Uterus (tissue), 4 donors: Measurements from ENCODE around the gene SLFNL1. TPM values are rescaled to one million over a fixed set of nuclear protein-coding genes. Genes with fewer than 3 reads are reported as not detected.

Experiments used
- DNase-seq, 2 donors: peaks; one replicate each; pipeline ENCODE4 v3.0.0-alpha.2; 2019 to 2020
- H3K27ac ChIP-seq, 2 donors: fragments of 200-600 bp; sonication (generic); 1 replicate in 1 of 2; 2 replicates in 1 of 2; pipeline ENCODE4 v1.5.1; 2016 to 2018
- H3K27me3 ChIP-seq, 2 donors: fragments of 200-600 bp; sonication (generic); one replicate each; pipeline ENCODE4 v1.5.1; 2018 to 2019; ENCODE audit warnings: control low read depth in 1 of 2
- H3K36me3 ChIP-seq, 2 donors: fragments of 200-600 bp; sonication (generic); one replicate each; pipeline ENCODE4 v1.5.1; 2019; ENCODE audit warnings: control low read depth in 1 of 2
- H3K4me1 ChIP-seq, 2 donors: fragments of 200-600 bp; sonication (generic); one replicate each; pipeline ENCODE4 v1.5.1; 2018 to 2019; ENCODE audit warnings: control low read depth in 1 of 2
- H3K4me3 ChIP-seq, 2 donors: fragments of 200-600 bp; sonication (generic); 1 replicate in 1 of 2; 2 replicates in 1 of 2; pipeline ENCODE4 v1.5.1; 2018 to 2019; ENCODE audit warnings: mild to moderate bottlenecking in 1 of 2
- H3K9me3 ChIP-seq, 2 donors: fragments of 200-600 bp; sonication (generic); one replicate each; pipeline ENCODE4 v1.5.1; 2019; ENCODE audit warnings: control low read depth in 1 of 2
- POLR2A ChIP-seq, 2 donors: fragments of 450-650 bp; IDR thresholded peaks; one replicate each; pipeline ENCODE4 v1.6.1; 2016; ENCODE audit warnings: antibody characterized with exemption in 2 of 2, mild to moderate bottlenecking in 1 of 2, moderate library complexity in 1 of 2
- intact Hi-C: fragments of 100-400 bp; cut with DNase I; formaldehyde crosslinking; loops from one replicate; pipeline ENCODE4 v1.15.1; 2023; ENCODE audit warnings: low total_unique reads
- total RNA-seq, 4 donors: library from RNA; depleted of rRNA in 3 of 4; stranded (reverse); fragments of >200 nt in 3 of 4; gene quantifications; one replicate each; pipeline versions ENCODE4 v1.1.0 to v1.2.4, GENCODE V29; 2014 to 2023
- TF ChIP-seq, protein P1 (sequence below), 4 experiments: fragments of 200-600 bp in 2 of 4; fragments of 450-650 bp in 2 of 4; sonication (generic) in 2 of 4; IDR thresholded peaks; one replicate each; pipeline ENCODE4 v1.5.1; 2016 to 2019; ENCODE audit warnings: antibody characterized with exemption in 4 of 4, mild to moderate bottlenecking in 2 of 4, moderate library complexity in 1 of 4
- donor health status: DM: yes; HTN: yes; CAD: no.

The SLFNL1 gene
- total RNA-seq, 4 donors from 2014 or later, result 0.83 to 31.3 (median 1.6) TPM; not detected in 1

DNA sequence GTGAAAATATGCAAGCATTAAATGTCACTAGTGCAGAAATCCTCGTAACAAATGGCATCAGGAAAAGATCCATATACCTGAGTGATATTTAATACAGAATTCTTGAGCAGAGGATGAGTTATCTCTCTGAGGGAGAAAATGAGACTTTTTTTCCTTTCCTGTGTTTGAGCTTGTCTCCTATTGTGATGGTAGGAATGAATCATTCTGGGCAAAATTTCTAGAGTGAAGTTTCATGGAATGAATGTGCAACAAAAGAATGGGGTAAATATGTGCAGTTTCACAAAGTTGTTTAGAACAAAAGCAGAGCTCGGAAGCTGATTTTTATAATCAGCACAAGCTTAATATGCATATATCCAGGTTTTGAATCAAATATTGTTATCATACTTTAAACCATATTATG, 37.5 kb downstream of the SLFNL1 start:
- Histone ChIP-seq H3K36me3 (no peaks in the 10 kb centered on the region), H3K9me3 (no peaks in the 10 kb centered on the region), H3K4me3 (no peak overlapping the region), H3K4me1 (peaks cover 2 to 13% of the 10 kb centered on the region in 2 donors), H3K27ac (peak overlapping the region; percentile 97 to 98), H3K27me3 (no peaks in the 10 kb centered on the region)
- DNase-seq, result no peak
- no peak for TF ChIP-seq POLR2A (IDR thresholded peaks at IDR 0.05)
- TF ChIP-seq, protein P1, sequence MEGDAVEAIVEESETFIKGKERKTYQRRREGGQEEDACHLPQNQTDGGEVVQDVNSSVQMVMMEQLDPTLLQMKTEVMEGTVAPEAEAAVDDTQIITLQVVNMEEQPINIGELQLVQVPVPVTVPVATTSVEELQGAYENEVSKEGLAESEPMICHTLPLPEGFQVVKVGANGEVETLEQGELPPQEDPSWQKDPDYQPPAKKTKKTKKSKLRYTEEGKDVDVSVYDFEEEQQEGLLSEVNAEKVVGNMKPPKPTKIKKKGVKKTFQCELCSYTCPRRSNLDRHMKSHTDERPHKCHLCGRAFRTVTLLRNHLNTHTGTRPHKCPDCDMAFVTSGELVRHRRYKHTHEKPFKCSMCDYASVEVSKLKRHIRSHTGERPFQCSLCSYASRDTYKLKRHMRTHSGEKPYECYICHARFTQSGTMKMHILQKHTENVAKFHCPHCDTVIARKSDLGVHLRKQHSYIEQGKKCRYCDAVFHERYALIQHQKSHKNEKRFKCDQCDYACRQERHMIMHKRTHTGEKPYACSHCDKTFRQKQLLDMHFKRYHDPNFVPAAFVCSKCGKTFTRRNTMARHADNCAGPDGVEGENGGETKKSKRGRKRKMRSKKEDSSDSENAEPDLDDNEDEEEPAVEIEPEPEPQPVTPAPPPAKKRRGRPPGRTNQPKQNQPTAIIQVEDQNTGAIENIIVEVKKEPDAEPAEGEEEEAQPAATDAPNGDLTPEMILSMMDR (IDR thresholded peaks at IDR 0.05), result no peak
- intact Hi-C loops, result no loop called here

DNA sequence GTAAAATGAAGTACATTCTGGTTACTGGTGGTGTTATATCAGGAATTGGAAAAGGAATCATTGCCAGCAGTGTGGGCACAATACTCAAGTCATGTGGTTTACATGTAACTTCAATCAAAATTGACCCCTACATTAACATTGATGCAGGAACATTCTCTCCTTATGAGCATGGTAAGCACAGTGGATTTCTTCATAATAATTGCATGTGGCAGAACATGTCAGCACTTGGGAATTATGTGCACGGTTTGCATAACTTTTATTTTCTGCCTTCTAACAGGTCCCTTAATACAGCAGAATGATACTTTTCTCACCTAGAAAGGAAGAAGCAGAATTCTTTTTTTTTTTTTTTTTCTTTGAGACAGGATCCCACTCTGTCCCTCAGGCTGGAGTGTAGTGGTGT, 38.2 kb downstream of the SLFNL1 start:
- intact Hi-C loops, result no loop called here
- Histone ChIP-seq H3K9me3 (no peaks in the 10 kb centered on the region), H3K27ac (peak overlapping the region; percentile 97 to 98), H3K36me3 (no peaks in the 10 kb centered on the region), H3K4me1 (peaks cover 5 to 13% of the 10 kb centered on the region in 2 donors), H3K27me3 (no peaks in the 10 kb centered on the region), H3K4me3 (no peak overlapping the region)
- TF ChIP-seq POLR2A (IDR thresholded peaks at IDR 0.05), result no peak
- TF ChIP-seq, protein P1 (IDR thresholded peaks at IDR 0.05), result no peak
- no peak for DNase-seq

- intact Hi-C loops, result no loop called here
- Histone ChIP-seq H3K4me1 (peaks cover 5 to 13% of the 10 kb centered on the region in 2 donors), H3K9me3 (no peaks in the 10 kb centered on the region), H3K27me3 (no peaks in the 10 kb centered on the region), H3K36me3 (no peaks in the 10 kb centered on the region), H3K27ac (peak overlapping the region; percentile 97 to 98), H3K4me3 (peak overlapping the region; percentile 5 to 54)
- peak in 1 of 2 donors; percentile 42 for DNase-seq
- TF ChIP-seq POLR2A (IDR thresholded peaks at IDR 0.05), result no peak
- TF ChIP-seq, protein P1 (IDR thresholded peaks at IDR 0.05), result no peak
Observed at GRCh38 chr1:40982721-40983120, 38.8 kb downstream of the SLFNL1 start.

- H3K4me1 ChIP-seq, result peaks cover 5 to 13% of the 10 kb centered on the region in 2 donors
- DNase-seq, result peak; percentile 40 to 45
- H3K27me3 ChIP-seq, result no peaks in the 10 kb centered on the region
- peak overlapping the region; percentile 5 to 54 for H3K4me3 ChIP-seq
- peak overlapping the region; percentile 97 to 98 for H3K27ac ChIP-seq
- no peaks in the 10 kb centered on the region for H3K9me3 ChIP-seq
- intact Hi-C loops, result no loop called here
- TF ChIP-seq, protein P1 (IDR thresholded peaks at IDR 0.05), result no peak
- TF ChIP-seq POLR2A (IDR thresholded peaks at IDR 0.05), result no peak
- H3K36me3 ChIP-seq, result no peaks in the 10 kb centered on the region
Observed at GRCh38 chr1:40981691-40982448, 39.7 kb downstream of the SLFNL1 start.

DNA sequence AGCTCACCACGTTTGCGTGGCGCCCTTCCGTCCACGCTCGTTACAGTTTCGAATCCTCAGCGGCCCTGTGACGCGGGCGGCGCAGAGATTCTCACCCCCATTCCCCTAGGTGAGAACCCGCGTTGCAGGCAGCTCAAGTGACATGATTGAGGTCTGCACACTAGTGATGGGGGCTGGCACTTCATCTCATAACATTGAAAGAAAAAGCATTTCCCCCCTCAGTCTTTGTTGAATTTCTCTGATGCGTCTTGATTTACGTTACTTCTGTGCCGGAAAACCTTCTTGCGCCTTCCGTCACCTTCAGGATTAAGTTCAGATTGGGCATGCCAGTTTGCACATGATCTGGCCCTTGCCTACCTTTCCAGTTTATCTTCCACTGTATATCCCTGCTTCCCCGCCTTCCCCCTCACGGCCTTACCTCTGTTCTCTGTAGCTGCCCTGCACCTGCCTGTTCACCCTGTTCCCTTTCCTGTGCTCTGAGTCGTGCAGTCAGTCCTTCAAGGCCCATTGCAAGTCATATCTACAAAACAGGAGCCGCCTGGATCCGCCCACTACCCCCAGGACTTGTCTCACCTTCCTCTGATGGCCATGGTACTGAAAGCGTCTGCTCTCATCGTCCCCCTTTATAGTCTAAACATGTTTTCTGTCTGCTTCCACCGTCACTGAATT, 40.9 kb downstream of the SLFNL1 start:
- Histone ChIP-seq H3K36me3 (no peaks in the 10 kb centered on the region), H3K9me3 (no peaks in the 10 kb centered on the region), H3K27ac (peak overlapping the region; percentile 97 to 98), H3K4me3 (peak overlapping the region; percentile 54 to 62), H3K4me1 (peaks cover 5 to 10% of the 10 kb centered on the region in 2 donors), H3K27me3 (no peaks in the 10 kb centered on the region)
- no peak for TF ChIP-seq POLR2A (IDR thresholded peaks at IDR 0.05)
- TF ChIP-seq, protein P1 (IDR thresholded peaks at IDR 0.05), result no peak
- intact Hi-C loops, result no loop called here
- peak; percentile 29 to 33 for DNase-seq
